Smooth muscle cell (in vitro differentiated cells): ENCODE data around the gene GPR158. TPM values are rescaled to one million over a fixed set of nuclear protein-coding genes. Genes with fewer than 3 reads are reported as not detected.

Experiments used
- DNase-seq: peaks from one replicate; lab custom pipeline; 2025; ENCODE audit not compliant: unreplicated experiment; lab: John Stamatoyannopoulos, UW
- H2AFZ ChIP-seq: fragments of 200-600 bp; sonication (generic); 2 replicates; pipeline ENCODE4 v1.6.0; 2016; ENCODE audit warnings: antibody characterized with exemption, low read depth, mild to moderate bottlenecking
- H3F3A ChIP-seq: fragments of 200-600 bp; sonication (generic); 2 replicates; pipeline ENCODE4 v1.6.0; 2017; ENCODE audit warnings: antibody characterized with exemption, low read depth
- H3K27ac ChIP-seq: fragments of 200-600 bp; sonication (generic); 2 replicates; pipeline ENCODE4 v1.5.1; 2016; ENCODE audit warnings: low read depth, mild to moderate bottlenecking
- H3K27me3 ChIP-seq: fragments of 200-600 bp; sonication (generic); 2 replicates; pipeline ENCODE4 v1.6.1; 2016; ENCODE audit warnings: low read depth, mild to moderate bottlenecking
- H3K36me3 ChIP-seq: fragments of 200-600 bp; sonication (generic); 2 replicates; pipeline ENCODE4 v1.5.1; 2016; ENCODE audit warnings: low read depth
- H3K4me1 ChIP-seq: fragments of 200-600 bp; sonication (generic); 2 replicates; pipeline ENCODE4 v1.5.1; 2016; ENCODE audit warnings: low read depth
- H3K4me2 ChIP-seq: fragments of 200-600 bp; sonication (generic); 2 replicates; pipeline ENCODE4 v1.6.0; 2016; ENCODE audit warnings: mild to moderate bottlenecking
- H3K4me3 ChIP-seq: fragments of 200-600 bp; sonication (generic); 2 replicates; pipeline ENCODE4 v1.5.1; 2016; ENCODE audit warnings: mild to moderate bottlenecking
- H3K79me2 ChIP-seq: fragments of 200-600 bp; sonication (generic); 2 replicates; pipeline ENCODE4 v1.6.0; 2016; ENCODE audit warnings: low read depth, mild to moderate bottlenecking
- H3K9ac ChIP-seq: fragments of 200-600 bp; sonication (generic); 2 replicates; pipeline ENCODE4 v1.6.0; 2016; ENCODE audit warnings: low read depth
- H3K9me3 ChIP-seq: fragments of 200-600 bp; sonication (generic); replicated peaks from 2 replicates; pipeline ENCODE4 v1.5.1; 2016; ENCODE audit warnings: low read depth
- H4K20me1 ChIP-seq: fragments of 200-600 bp; sonication (generic); 2 replicates; pipeline ENCODE4 v1.6.0; 2016; ENCODE audit warnings: low read depth
- WGBS: methylation state at CpG from one replicate; pipeline ENCODE4 v1.1.7; 2016; ENCODE audit warnings: low lambda C conversion rate; 5-methylcytosine and 5-hydroxymethylcytosine counted together
- polyA plus RNA-seq: library from polyadenylated mRNA; unstranded; fragments of >200 nt; fragmentation: Nextera tagmentation; extraction: Ambion mirVana; gene quantifications from 2 replicates; pipeline ENCODE4 v1.2.1, GENCODE V29; 2016
- total RNA-seq: library from RNA; depleted of rRNA; stranded (reverse); fragments of >200 nt; gene quantifications from 2 replicates; pipeline ENCODE4 v1.2.3, GENCODE V29; 2014
- TF ChIP-seq, protein P1 (sequence below): fragments of 200-600 bp; sonication (generic); IDR thresholded peaks from 2 replicates; pipeline ENCODE4 v1.5.1; 2017; ENCODE audit warnings: borderline replicate concordance, mild to moderate bottlenecking, antibody characterized with exemption; ENCODE audit not compliant: insufficient read depth, poor library complexity, severe bottlenecking

Gene GPR158
- total and polyA plus RNA-seq, 2 experiments from 2014 or later: 1.5 to 5.5 TPM

DNA sequence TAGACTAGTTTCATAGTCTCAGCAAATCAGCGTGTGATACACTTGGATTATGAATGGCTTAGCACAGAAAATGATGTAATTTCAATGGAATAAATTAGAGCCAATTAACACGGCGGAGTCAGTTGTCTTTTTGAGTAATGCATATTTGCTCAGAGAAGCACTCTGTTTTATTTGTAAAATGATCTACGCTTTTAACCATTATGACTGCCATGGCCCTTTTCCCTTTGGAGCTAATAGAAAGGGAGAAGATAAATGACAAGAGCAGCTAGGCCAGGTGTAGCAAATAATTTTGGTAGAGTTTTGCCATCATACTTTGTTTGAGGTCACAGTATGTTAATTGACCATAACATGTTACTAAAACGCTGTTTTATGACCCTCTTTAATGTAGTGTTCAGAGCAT, 86.8 kb downstream of the GPR158 start:
- no peaks in the 10 kb centered on the region for H4K20me1 ChIP-seq
- H3K27ac ChIP-seq: no peak overlapping the region
- no peak overlapping the region for H3K4me3 ChIP-seq
- no peak overlapping the region for H2AFZ ChIP-seq
- H3F3A ChIP-seq: no peaks in the 10 kb centered on the region
- no peaks in the 10 kb centered on the region for H3K4me1 ChIP-seq
- DNase-seq: no peak
- H3K27me3 ChIP-seq: no peaks in the 10 kb centered on the region
- no peaks in the 10 kb centered on the region for H3K9me3 ChIP-seq
- H3K4me2 ChIP-seq: no peak overlapping the region
- no peak overlapping the region for H3K9ac ChIP-seq
- no peaks in the 10 kb centered on the region for H3K36me3 ChIP-seq
- TF ChIP-seq, protein P1, sequence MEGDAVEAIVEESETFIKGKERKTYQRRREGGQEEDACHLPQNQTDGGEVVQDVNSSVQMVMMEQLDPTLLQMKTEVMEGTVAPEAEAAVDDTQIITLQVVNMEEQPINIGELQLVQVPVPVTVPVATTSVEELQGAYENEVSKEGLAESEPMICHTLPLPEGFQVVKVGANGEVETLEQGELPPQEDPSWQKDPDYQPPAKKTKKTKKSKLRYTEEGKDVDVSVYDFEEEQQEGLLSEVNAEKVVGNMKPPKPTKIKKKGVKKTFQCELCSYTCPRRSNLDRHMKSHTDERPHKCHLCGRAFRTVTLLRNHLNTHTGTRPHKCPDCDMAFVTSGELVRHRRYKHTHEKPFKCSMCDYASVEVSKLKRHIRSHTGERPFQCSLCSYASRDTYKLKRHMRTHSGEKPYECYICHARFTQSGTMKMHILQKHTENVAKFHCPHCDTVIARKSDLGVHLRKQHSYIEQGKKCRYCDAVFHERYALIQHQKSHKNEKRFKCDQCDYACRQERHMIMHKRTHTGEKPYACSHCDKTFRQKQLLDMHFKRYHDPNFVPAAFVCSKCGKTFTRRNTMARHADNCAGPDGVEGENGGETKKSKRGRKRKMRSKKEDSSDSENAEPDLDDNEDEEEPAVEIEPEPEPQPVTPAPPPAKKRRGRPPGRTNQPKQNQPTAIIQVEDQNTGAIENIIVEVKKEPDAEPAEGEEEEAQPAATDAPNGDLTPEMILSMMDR: no peak
- H3K79me2 ChIP-seq: no peaks in the 10 kb centered on the region
- 97% methylated on average over 5 of the region's 5 CpGs for WGBS

DNA sequence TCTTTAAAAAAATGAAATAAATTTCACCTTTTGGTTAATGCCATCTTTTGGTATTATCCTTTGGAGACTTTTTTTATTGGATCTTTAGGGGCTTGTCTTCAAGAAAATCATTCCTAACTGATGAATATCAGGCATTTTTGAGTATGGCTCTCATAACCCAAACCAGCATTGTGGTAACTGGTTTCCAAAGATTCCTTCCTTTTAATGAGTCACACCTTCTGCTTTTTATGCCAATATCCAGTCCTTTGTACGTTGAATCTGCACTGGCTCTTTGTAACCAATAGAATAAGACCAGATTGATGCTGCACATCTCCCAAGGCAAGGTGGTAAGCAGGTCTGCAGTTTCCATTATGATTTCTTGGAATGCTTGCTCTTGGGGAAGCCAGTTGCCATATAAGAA, 89.1 kb downstream of the GPR158 start:
- Histone ChIP-seq H3K27ac (no peak overlapping the region), H4K20me1 (no peaks in the 10 kb centered on the region), H3K9ac (no peak overlapping the region), H3K79me2 (no peaks in the 10 kb centered on the region), H3F3A (no peaks in the 10 kb centered on the region), H2AFZ (no peak overlapping the region), H3K4me1 (no peaks in the 10 kb centered on the region), H3K4me3 (no peak overlapping the region), H3K9me3 (no peaks in the 10 kb centered on the region), H3K27me3 (no peaks in the 10 kb centered on the region), H3K36me3 (no peaks in the 10 kb centered on the region), H3K4me2 (no peak overlapping the region)
- 78% methylated on average over 1 of the region's 1 CpG for WGBS
- TF ChIP-seq, protein P1: no peak
- DNase-seq: no peak

GRCh38 chr10:25278180-25278579, 103.4 kb downstream of the GPR158 start:
- Histone ChIP-seq H3K9ac (no peak overlapping the region), H3K79me2 (no peaks in the 10 kb centered on the region), H3K4me1 (peaks cover 2% of the 10 kb centered on the region), H3K4me2 (no peak overlapping the region), H3K27me3 (no peaks in the 10 kb centered on the region), H3K27ac (no peak overlapping the region), H4K20me1 (no peaks in the 10 kb centered on the region), H2AFZ (no peak overlapping the region), H3F3A (no peaks in the 10 kb centered on the region), H3K4me3 (no peak overlapping the region), H3K36me3 (no peaks in the 10 kb centered on the region), H3K9me3 (peaks cover 4% of the 10 kb centered on the region)
- 98% methylated on average over 1 of the region's 1 CpG for WGBS
- TF ChIP-seq, protein P1: no peak
- no peak for DNase-seq

DNA sequence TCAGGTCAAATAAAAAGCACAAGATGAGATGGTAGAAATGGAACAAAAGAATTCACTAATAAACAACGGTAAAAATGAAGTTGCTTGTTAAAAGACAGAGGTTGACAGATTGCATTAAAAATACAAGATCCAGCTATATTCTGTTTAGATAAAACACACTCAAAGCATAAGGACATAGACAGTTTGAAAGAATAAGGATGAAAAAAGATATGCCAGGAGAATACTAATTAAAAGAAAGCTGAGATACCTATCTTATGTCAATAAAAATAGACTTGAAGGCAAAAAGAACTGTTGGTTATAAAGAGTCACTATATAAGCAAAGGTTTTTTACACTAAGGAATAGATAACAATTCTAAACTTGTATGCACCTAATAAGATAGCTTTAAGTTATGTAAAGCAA, 105.3 kb downstream of the GPR158 start:
- no peaks in the 10 kb centered on the region for H3K79me2 ChIP-seq
- H2AFZ ChIP-seq: no peak overlapping the region
- no peak overlapping the region for H3K4me2 ChIP-seq
- 93% methylated on average over 1 of the region's 1 CpG for WGBS
- H4K20me1 ChIP-seq: no peaks in the 10 kb centered on the region
- no peak overlapping the region for H3K27ac ChIP-seq
- H3K4me3 ChIP-seq: no peak overlapping the region
- H3K27me3 ChIP-seq: no peaks in the 10 kb centered on the region
- no peaks in the 10 kb centered on the region for H3K36me3 ChIP-seq
- no peak overlapping the region for H3K9ac ChIP-seq
- H3K9me3 ChIP-seq: peaks cover 4% of the 10 kb centered on the region
- H3F3A ChIP-seq: no peaks in the 10 kb centered on the region
- TF ChIP-seq, protein P1: no peak
- peaks cover 2% of the 10 kb centered on the region for H3K4me1 ChIP-seq
- DNase-seq: no peak
